Sigmoid colon (tissue), 7 donors: ENCODE results near the gene PAX9. TPM values are rescaled to one million over a fixed set of nuclear protein-coding genes. Genes with fewer than 3 reads are reported as not detected.

Experiments
- DNase-seq: peaks from one replicate; pipeline ENCODE4 v3.0.0-alpha.2; 2019
- H3K27ac ChIP-seq, 4 donors: fragments of 200-600 bp; sonication (generic); one replicate each; pipeline ENCODE4 v1.5.1; 2016 to 2019; ENCODE audit warnings: mild to moderate bottlenecking in 1 of 4
- H3K27me3 ChIP-seq, 3 donors: fragments of 200-600 bp; sonication (generic); one replicate each; pipeline ENCODE4 v1.5.1; 2019; ENCODE audit warnings: mild to moderate bottlenecking in 1 of 3
- H3K36me3 ChIP-seq, 4 donors: fragments of 200-600 bp; sonication (generic); one replicate each; pipeline ENCODE4 v1.5.1; 2016 to 2019
- H3K4me1 ChIP-seq, 4 donors: fragments of 200-600 bp; sonication (generic); one replicate each; pipeline ENCODE4 v1.5.1; 2017 to 2019
- H3K4me3 ChIP-seq, 4 donors: fragments of 200-600 bp; sonication (generic); one replicate each; pipeline ENCODE4 v1.5.1; 2017 to 2019; ENCODE audit warnings: mild to moderate bottlenecking in 2 of 4, moderate library complexity in 1 of 4
- H3K9me3 ChIP-seq, 4 donors: fragments of 200-600 bp in 3 of 4; sonication (generic) in 3 of 4; one replicate each; pipeline versions ENCODE4 v1.5.1 to v1.6.1; 2013 to 2019
- EP300 ChIP-seq, 4 donors: sonication (generic); formaldehyde crosslinking; IDR thresholded peaks; one replicate each; pipeline ENCODE4 v1.6.1; 2017; ENCODE audit warnings: antibody characterized with exemption in 4 of 4
- POLR2A ChIP-seq, 2 donors: fragments of 450-650 bp; IDR thresholded peaks; one replicate each; pipeline ENCODE4 v1.6.1; 2016; ENCODE audit warnings: antibody characterized with exemption in 2 of 2, mild to moderate bottlenecking in 2 of 2, moderate library complexity in 2 of 2
- POLR2AphosphoS5 ChIP-seq, 4 donors: sonication (generic); formaldehyde crosslinking; IDR thresholded peaks; one replicate each; pipeline ENCODE4 v1.6.1; 2017; ENCODE audit warnings: antibody characterized with exemption in 4 of 4
- WGBS, 2 donors: extraction: QIAGEN DNeasy Blood & Tissue Kit; methylation state at CpG; one replicate each; pipeline ENCODE4 v1.1.7; 2013; 5-methylcytosine and 5-hydroxymethylcytosine counted together
- intact Hi-C: fragments of 100-400 bp; cut with DNase I; formaldehyde crosslinking; loops from one replicate; pipeline ENCODE4 v1.15.1; 2023
- polyA plus RNA-seq, 3 donors: library from polyadenylated mRNA; stranded (reverse); fragments of 200-250 nt; gene quantifications; one replicate each; pipeline ENCODE4 v1.2.3, GENCODE V29; 2013
- total RNA-seq, 4 donors: library from RNA; depleted of rRNA; stranded (reverse); fragments of >200 nt; gene quantifications; one replicate each; pipeline ENCODE4 v1.1.0, GENCODE V29; 2016
- TF ChIP-seq, protein P1 (sequence below), 4 experiments: fragments of 450-650 bp in 3 of 4; fragments of 200-600 bp in 1 of 4; IDR thresholded peaks; one replicate each; pipeline ENCODE4 v1.5.1; 2016 to 2019; ENCODE audit warnings: antibody characterized with exemption in 4 of 4, mild to moderate bottlenecking in 3 of 4, moderate library complexity in 2 of 4
- donor health status: healthy with polysubstance abuse.
- donor health status: Bipolar disorder and iron deficiency.
- donor health status: healthy.

The PAX9 gene
- total and polyA plus RNA-seq, 7 donors, result under 0.01 to 1.2 (median 0.28) TPM; not detected in 2

DNA sequence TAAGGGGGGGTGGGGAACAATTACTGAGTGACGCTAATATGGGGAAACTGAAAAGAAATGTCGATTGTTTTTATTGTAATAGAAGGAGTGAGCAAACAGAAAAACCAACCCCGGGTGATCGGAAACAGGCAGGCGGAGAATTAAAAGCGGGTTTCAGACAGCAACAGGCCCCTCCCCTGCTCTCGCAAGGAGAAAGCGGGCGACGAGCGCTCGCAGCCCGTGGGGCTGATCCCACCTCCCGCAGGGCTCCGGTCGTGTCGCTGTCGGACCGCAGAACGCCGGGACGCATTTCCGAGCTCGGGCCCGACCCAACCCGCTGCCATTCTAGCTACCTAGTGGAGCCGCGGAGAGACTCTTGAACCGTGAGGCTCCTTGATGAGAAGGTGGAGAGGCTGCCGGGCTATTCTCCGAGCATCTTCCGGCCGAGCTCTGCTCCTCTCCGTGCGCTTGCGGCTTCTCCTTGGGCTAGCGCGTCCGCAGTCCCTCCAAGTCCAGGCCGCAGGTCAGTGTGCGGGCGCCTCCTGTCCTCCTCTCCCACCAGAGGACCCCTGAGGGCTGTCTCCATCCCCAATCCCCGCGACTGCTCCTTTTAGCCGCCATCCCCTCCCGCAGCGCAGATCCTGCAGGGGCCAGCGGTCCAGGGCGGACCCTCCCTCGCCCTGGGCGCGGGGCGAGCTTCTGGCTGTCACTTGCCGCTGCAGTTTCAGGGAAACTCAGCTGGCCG is 4.1 kb upstream of the PAX9 start:
- no peak for DNase-seq
- Histone ChIP-seq H3K9me3 (no peaks in the 10 kb centered on the region), H3K27me3 (peaks cover 86 to 100% (median 97%) of the 10 kb centered on the region in 3 donors), H3K27ac (no peak overlapping the region), H3K36me3 (no peaks in the 10 kb centered on the region), H3K4me3 (peak overlapping the region; percentile 13 to 33 (median 18)), H3K4me1 (peaks cover 0 to 56% (median 52%) of the 10 kb centered on the region in 4 donors)
- intact Hi-C loops, result no loop called here
- TF ChIP-seq, protein P1, sequence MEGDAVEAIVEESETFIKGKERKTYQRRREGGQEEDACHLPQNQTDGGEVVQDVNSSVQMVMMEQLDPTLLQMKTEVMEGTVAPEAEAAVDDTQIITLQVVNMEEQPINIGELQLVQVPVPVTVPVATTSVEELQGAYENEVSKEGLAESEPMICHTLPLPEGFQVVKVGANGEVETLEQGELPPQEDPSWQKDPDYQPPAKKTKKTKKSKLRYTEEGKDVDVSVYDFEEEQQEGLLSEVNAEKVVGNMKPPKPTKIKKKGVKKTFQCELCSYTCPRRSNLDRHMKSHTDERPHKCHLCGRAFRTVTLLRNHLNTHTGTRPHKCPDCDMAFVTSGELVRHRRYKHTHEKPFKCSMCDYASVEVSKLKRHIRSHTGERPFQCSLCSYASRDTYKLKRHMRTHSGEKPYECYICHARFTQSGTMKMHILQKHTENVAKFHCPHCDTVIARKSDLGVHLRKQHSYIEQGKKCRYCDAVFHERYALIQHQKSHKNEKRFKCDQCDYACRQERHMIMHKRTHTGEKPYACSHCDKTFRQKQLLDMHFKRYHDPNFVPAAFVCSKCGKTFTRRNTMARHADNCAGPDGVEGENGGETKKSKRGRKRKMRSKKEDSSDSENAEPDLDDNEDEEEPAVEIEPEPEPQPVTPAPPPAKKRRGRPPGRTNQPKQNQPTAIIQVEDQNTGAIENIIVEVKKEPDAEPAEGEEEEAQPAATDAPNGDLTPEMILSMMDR (IDR thresholded peaks at IDR 0.05), result no peak
- peak in 1 of 4 donors; percentile 17 for TF ChIP-seq POLR2AphosphoS5 (IDR thresholded peaks at IDR 0.05)
- 2 to 3% methylated on average over 55 of the region's 55 CpGs for WGBS, 2 donors

DNA sequence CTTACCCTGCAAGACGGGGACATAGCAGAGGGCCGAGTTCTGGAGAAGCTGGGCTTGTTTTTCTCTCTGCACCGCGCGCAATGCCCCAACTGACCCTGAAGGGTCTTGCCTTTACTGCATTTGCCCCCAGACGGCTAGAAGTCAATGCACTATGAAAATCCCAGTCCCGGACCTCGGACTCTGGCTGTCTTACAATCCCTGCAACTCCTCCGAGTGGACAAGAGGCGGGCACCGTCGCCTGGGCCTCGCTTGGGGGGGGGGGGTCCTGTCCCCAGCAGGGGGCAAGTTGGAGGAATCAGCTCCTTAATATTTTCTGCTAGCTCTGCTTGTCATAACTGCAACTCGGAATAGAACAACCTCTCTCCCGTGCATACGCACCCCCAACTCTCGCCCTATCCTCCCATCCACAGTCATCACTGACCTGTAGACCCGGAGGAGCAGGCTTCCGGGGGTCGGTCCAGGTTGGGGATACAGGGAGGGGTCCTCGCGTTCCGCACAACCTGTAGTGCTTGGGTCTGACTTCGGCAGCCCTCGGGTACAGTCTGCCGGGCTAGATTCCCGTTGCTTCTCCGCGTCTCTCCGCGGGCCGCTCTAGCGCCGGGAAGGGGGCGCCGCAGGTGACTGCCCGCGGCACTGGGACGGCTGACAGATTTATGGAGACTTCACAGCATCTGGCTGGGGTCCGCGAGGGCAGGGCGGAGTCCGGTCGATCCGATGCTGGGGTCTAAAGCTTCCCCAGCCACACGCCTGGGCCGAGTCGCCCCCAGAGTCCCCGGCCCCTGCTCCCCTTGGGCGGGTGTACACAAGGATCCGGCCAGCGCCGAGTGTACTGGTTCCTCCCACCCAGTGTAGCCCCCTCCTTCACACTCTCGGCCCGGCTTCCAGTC is 3.3 kb upstream of the PAX9 start:
- TF ChIP-seq POLR2A (IDR thresholded peaks at IDR 0.05), result no peak
- no peak for TF ChIP-seq POLR2AphosphoS5 (IDR thresholded peaks at IDR 0.05)
- TF ChIP-seq EP300 (IDR thresholded peaks at IDR 0.05), result no peak
- TF ChIP-seq, protein P1 (IDR thresholded peaks at IDR 0.05), result no peak
- peak overlapping the region in 3 of 4 donors; percentile 13 to 33 (median 16) for H3K4me3 ChIP-seq

DNA sequence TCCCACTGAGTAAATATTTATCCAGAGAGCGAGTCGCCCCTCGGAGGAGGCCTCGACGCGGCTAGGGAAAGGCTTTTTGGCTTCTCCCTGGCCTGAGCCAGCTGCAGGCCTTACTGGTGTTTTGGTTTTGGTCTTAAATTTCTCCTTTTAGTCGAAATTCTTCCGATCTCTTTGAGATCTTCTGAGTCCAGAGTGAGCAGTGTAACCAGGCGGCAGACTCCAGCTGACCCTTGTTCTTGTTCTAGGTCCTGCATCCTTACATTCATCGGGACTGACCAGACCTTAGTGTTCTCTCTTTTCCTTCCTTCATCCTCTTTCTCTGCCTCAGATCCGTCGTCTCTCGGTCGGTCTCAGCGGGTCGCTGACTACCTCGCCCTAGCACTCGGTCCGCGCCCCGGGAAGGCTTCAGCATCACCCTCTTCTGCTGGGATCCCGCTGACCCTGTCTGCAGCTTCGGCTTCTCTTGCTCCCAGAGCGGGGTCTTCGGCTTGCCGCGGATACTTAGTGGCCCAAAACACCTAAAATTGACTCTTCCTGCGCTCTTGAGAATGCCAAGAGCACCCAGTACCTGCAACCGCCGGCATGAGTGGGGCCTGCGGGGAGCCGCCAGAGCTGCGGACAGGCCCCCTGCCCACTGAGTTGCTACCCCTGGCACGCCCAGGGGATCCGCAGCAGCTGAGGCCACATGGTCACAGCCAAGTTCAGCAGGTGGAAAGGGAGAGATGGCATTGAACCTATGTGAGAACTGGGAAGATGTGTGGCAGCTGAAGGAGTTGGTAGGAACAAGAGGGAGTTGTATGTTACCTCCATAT is 2.4 kb upstream of the PAX9 start:
- H3K4me3 ChIP-seq, result peak overlapping the region in 1 of 4 donors; percentile 5
- no peak for DNase-seq
- no peaks in the 10 kb centered on the region for H3K9me3 ChIP-seq
- no peaks in the 10 kb centered on the region for H3K36me3 ChIP-seq
- H3K4me1 ChIP-seq, result peaks cover 0 to 73% (median 68%) of the 10 kb centered on the region in 4 donors
- H3K27me3 ChIP-seq, result peaks cover 95 to 100% (median 96%) of the 10 kb centered on the region in 3 donors
- H3K27ac ChIP-seq, result no peak overlapping the region
- intact Hi-C loops, result no loop called here
- TF ChIP-seq EP300 (IDR thresholded peaks at IDR 0.05) (no peak), POLR2AphosphoS5 (IDR thresholded peaks at IDR 0.05) (no peak), POLR2A (IDR thresholded peaks at IDR 0.05) (no peak)
- TF ChIP-seq, protein P1 (IDR thresholded peaks at IDR 0.05), result no peak
- 9 to 16% methylated on average over 35 of the region's 35 CpGs for WGBS, 2 donors

More for the DNA sequence above, 3.3 kb upstream of the PAX9 start:
- Histone ChIP-seq H3K27ac (no peak overlapping the region), H3K4me1 (peaks cover 0 to 64% (median 60%) of the 10 kb centered on the region in 4 donors), H3K36me3 (no peaks in the 10 kb centered on the region), H3K9me3 (no peaks in the 10 kb centered on the region), H3K27me3 (peaks cover 94 to 100% (median 97%) of the 10 kb centered on the region in 3 donors)
- DNase-seq, result no peak
- 5% methylated on average over 55 of the region's 55 CpGs for WGBS, 2 donors
- intact Hi-C loops, result no loop called here

DNA sequence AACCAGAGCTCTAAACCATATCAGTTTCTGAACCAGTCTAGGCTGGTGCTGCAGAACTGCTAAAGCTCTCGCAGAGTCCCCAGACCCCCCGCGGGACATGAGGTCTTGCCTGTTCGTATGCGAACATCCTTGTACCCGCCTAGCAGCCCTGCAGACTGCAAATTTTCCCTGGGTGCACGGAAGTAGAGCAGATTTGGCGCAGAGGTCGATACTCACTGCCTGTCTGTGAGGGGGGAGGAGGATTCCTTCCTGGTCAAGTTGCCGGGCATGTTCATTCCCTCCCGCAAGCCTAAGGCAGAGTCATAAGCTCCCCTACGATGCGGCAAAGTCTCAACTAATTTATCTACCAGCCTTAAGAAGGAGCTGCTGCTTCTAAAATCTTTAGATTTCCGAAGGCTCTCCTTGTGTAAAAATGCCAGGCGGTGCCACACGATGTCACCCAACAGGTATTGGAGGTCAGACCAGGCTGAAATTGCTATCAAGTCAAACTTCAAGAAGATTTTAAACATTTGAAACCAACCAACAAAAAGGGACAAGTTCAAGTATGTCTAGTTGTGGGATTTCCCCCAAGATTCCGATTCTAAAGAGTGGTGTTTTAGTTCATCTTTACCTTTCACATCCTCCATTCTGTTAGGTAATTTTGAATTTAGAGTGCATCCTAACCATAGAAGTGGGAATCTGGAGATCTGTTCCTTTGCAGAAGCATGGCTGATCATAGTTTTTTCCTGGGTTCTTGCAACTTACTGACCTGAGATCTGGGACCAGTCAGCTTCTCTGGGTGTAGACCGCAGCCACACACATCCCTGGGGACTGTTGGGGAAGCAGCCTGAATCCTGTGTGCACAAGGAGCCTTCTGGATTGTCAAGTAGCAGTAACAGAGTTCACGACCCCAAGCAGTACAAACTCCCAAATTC is 1.6 kb upstream of the PAX9 start:
- no peaks in the 10 kb centered on the region for H3K9me3 ChIP-seq
- TF ChIP-seq POLR2AphosphoS5 (IDR thresholded peaks at IDR 0.05), result no peak
- no peak for TF ChIP-seq EP300 (IDR thresholded peaks at IDR 0.05)
- TF ChIP-seq, protein P1 (IDR thresholded peaks at IDR 0.05), result no peak
- TF ChIP-seq POLR2A (IDR thresholded peaks at IDR 0.05), result no peak
- no peaks in the 10 kb centered on the region for H3K36me3 ChIP-seq
- H3K4me3 ChIP-seq, result no peak overlapping the region
- H3K4me1 ChIP-seq, result peaks cover 0 to 73% (median 68%) of the 10 kb centered on the region in 4 donors
- no peak overlapping the region for H3K27ac ChIP-seq
- peaks cover 94 to 100% (median 96%) of the 10 kb centered on the region in 3 donors for H3K27me3 ChIP-seq
- intact Hi-C loops, result no loop called here
- WGBS, 2 donors, result 13 to 14% methylated on average over 19 of the region's 19 CpGs
- DNase-seq, result no peak
